CD14-positive monocyte (primary cell): ENCODE results near the gene DPM2. TPM values are rescaled to one million over a fixed set of nuclear protein-coding genes. Genes with fewer than 3 reads are reported as not detected.
A peak's percentile ranks its signal among the peaks of the same experiment; 100 is the strongest.

Experiments
- DNase-seq, 3 donors: peaks; one replicate each; pipeline ENCODE4 v3.0.0-alpha.2; 2011 to 2022
- H2AFZ ChIP-seq: 2 replicates; pipeline ENCODE4 v1.6.0; 2012; ENCODE audit warnings: mild to moderate bottlenecking, low read depth, low read length, inconsistent platforms; ENCODE audit not compliant: insufficient read depth, poor library complexity, severe bottlenecking
- H3K27ac ChIP-seq, 2 donors: 1 replicate in 1 of 2; 2 replicates in 1 of 2; pipeline ENCODE4 v1.5.1; 2012 to 2013; ENCODE audit warnings: low read length in 2 of 2, control low read depth in 1 of 2, inconsistent platforms in 1 of 2, low read depth in 1 of 2, mild to moderate bottlenecking in 1 of 2
- H3K27me3 ChIP-seq, 2 donors: one replicate each; pipeline versions ENCODE4 v1.6.0 to v1.6.1; 2011 to 2013; ENCODE audit warnings: low read length in 2 of 2; ENCODE audit not compliant: control insufficient read depth in 2 of 2, insufficient read depth in 2 of 2
- H3K36me3 ChIP-seq, 2 donors: replicated peaks in 1 of 2; 1 replicate in 1 of 2; 2 replicates in 1 of 2; pipeline versions ENCODE4 v1.5.1 to v1.6.1; 2012 to 2013; ENCODE audit warnings: low read length in 2 of 2, control low read depth in 1 of 2, inconsistent platforms in 1 of 2, mild to moderate bottlenecking in 1 of 2; ENCODE audit not compliant: insufficient read depth in 2 of 2, control insufficient read depth in 1 of 2
- H3K4me1 ChIP-seq, 2 donors: 1 replicate in 1 of 2; 2 replicates in 1 of 2; pipeline versions ENCODE4 v1.5.1 to v1.6.1; 2012 to 2013; ENCODE audit warnings: low read length in 2 of 2, control low read depth in 1 of 2, inconsistent platforms in 1 of 2, mild to moderate bottlenecking in 1 of 2, moderate library complexity in 1 of 2; ENCODE audit not compliant: insufficient read depth in 2 of 2, control insufficient read depth in 1 of 2
- H3K4me2 ChIP-seq: replicated peaks from 2 replicates; pipeline ENCODE3; 2012; ENCODE audit warnings: low read length, moderate library complexity, mild to moderate bottlenecking; ENCODE audit not compliant: poor library complexity, severe bottlenecking; ENCODE audit errors: extremely low read depth
- H3K4me3 ChIP-seq, 3 experiments: fragments of 200-600 bp in 1 of 3; sonication (generic) in 1 of 3; replicated peaks in 1 of 3; 1 replicate in 2 of 3; 2 replicates in 1 of 3; pipeline ENCODE4 v1.5.1; 2011 to 2013; ENCODE audit warnings: low read length in 3 of 3, mild to moderate bottlenecking in 3 of 3, control low read depth in 2 of 3, low read depth in 2 of 3, inconsistent platforms in 1 of 3, moderate library complexity in 1 of 3
- H3K79me2 ChIP-seq: 2 replicates; pipeline ENCODE4 v1.6.0; 2012; ENCODE audit warnings: mild to moderate bottlenecking, control low read depth, inconsistent platforms, low read length, moderate library complexity; ENCODE audit not compliant: insufficient read depth
- H3K9ac ChIP-seq: 2 replicates; pipeline ENCODE4 v1.6.0; 2017; ENCODE audit warnings: low read length, mild to moderate bottlenecking; ENCODE audit not compliant: insufficient read depth, poor library complexity, severe bottlenecking
- H3K9me3 ChIP-seq, 2 donors: replicated peaks in 1 of 2; 1 replicate in 1 of 2; 2 replicates in 1 of 2; pipeline versions ENCODE4 v1.5.1 to v1.6.1; 2012 to 2013; ENCODE audit warnings: low read length in 2 of 2, control low read depth in 1 of 2; ENCODE audit not compliant: control insufficient read depth in 1 of 2, insufficient read depth in 1 of 2
- H4K20me1 ChIP-seq: 2 replicates; pipeline ENCODE4 v1.6.0; 2012; ENCODE audit warnings: mild to moderate bottlenecking, low read length, control low read depth, moderate library complexity; ENCODE audit not compliant: insufficient read depth
- H3K27ac Mint-ChIP-seq, 7 donors: one replicate each; pipeline ENCODE4 v1.8.0; 2020; ENCODE audit warnings: mild to moderate bottlenecking in 7 of 7, mixed read lengths in 7 of 7, moderate library complexity in 6 of 7, inconsistent platforms in 2 of 7
- H3K27me3 Mint-ChIP-seq, 3 donors: one replicate each; pipeline ENCODE4 v1.8.0; 2021 to 2022; ENCODE audit warnings: low read depth in 3 of 3, mild to moderate bottlenecking in 3 of 3, mixed read lengths in 3 of 3, moderate library complexity in 3 of 3, inconsistent platforms in 1 of 3
- H3K36me3 Mint-ChIP-seq, 2 donors: one replicate each; pipeline ENCODE4 v1.8.0; 2020; ENCODE audit warnings: mixed read lengths in 2 of 2, inconsistent platforms in 1 of 2, mild to moderate bottlenecking in 1 of 2
- H3K4me1 Mint-ChIP-seq: one replicate; pipeline ENCODE4 v1.8.0; 2020; ENCODE audit warnings: mild to moderate bottlenecking, mixed read lengths
- H3K4me3 Mint-ChIP-seq, 2 donors: one replicate each; pipeline ENCODE4 v1.8.0; 2020; ENCODE audit warnings: mild to moderate bottlenecking in 2 of 2, mixed read lengths in 2 of 2, moderate library complexity in 1 of 2
- H3K9me3 Mint-ChIP-seq, 7 donors: one replicate each; pipeline ENCODE4 v1.8.0; 2020 to 2022; ENCODE audit warnings: mixed read lengths in 7 of 7, mild to moderate bottlenecking in 6 of 7, moderate library complexity in 6 of 7, inconsistent platforms in 2 of 7
- WGBS: methylation state at CpG from one replicate; pipeline ENCODE4 v1.1.5; 2013; ENCODE audit warnings: missing lambda C conversion rate; ENCODE audit not compliant: insufficient coverage; 5-methylcytosine and 5-hydroxymethylcytosine counted together
- intact Hi-C, 2 donors: fragments of 100-400 bp; cut with micrococcal nuclease; formaldehyde crosslinking; loops; one replicate each; pipeline versions ENCODE4 v1.15.0 to v1.15.1; 2023
- polyA plus RNA-seq, 3 donors: library from polyadenylated mRNA; depleted of rRNA in 1 of 3; unstranded in 2 of 3; stranded (reverse) in 1 of 3; fragments of 300-500 nt in 2 of 3; fragments of >200 nt in 1 of 3; fragmentation: Illumina TruSeq in 2 of 3; gene quantifications; 1 replicate in 2 of 3; 2 replicates in 1 of 3; pipeline ENCODE4 v1.2.3, GENCODE V29; 2012 to 2021
- TF ChIP-seq, protein P1 (sequence below): fragments of 200-600 bp; IDR thresholded peaks from one replicate; pipeline ENCODE4 v1.8.0; 2022; ENCODE audit warnings: antibody characterized with exemption, mild to moderate bottlenecking

Gene DPM2
- polyA plus RNA-seq, 3 donors: 22.4 to 28.7 (median 25.4) TPM

DNA sequence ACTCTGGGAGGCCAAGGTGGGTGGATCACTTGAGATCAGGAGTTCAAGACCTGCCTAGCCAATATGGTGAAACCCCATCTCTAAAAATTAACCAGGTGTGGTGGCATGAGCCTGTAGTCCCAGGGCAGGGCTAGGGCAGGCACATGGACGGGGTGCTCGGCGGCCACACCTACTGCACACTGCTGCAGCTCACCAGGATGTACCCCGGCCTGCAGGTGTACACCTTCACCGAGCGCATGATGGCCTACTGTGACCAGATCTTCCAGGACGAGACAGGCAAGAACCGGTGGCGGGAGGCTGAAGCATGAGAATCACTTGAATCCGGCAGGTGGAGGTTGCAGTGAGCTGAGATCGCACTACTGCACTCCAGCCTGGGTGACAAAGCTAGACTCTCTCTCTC is 24.0 kb downstream of the DPM2 start:
- no peak overlapping the region for H3K4me3 ChIP-seq
- peaks cover 29 to 36% of the 10 kb centered on the region in 2 donors for H3K4me1 ChIP-seq
- peak in 1 of 3 donors; percentile 2 for DNase-seq
- Mint-ChIP-seq H3K36me3 (peaks cover 31 to 35% of the 10 kb centered on the region in 2 donors), H3K27me3 (peaks cover 0 to 8% (median 6%) of the 10 kb centered on the region in 3 donors), H3K4me1 (peaks cover 38% of the 10 kb centered on the region), H3K4me3 (no peak overlapping the region), H3K27ac (peak overlapping the region in 1 of 7 donors; percentile 61), H3K9me3 (peaks cover 0 to 1% (median 0%) of the 10 kb centered on the region in 7 donors)
- no peak overlapping the region for H3K9ac ChIP-seq
- no peaks in the 10 kb centered on the region for H3K27me3 ChIP-seq
- H4K20me1 ChIP-seq: no peaks in the 10 kb centered on the region
- H2AFZ ChIP-seq: no peak overlapping the region
- no peaks in the 10 kb centered on the region for H3K79me2 ChIP-seq
- H3K9me3 ChIP-seq: no peaks in the 10 kb centered on the region
- H3K36me3 ChIP-seq: peaks cover 12 to 30% of the 10 kb centered on the region in 2 donors
- H3K27ac ChIP-seq: no peak overlapping the region
- WGBS: 100% methylated on average over 11 of the region's 11 CpGs
- H3K4me2 ChIP-seq: no peak overlapping the region
- TF ChIP-seq, protein P1, sequence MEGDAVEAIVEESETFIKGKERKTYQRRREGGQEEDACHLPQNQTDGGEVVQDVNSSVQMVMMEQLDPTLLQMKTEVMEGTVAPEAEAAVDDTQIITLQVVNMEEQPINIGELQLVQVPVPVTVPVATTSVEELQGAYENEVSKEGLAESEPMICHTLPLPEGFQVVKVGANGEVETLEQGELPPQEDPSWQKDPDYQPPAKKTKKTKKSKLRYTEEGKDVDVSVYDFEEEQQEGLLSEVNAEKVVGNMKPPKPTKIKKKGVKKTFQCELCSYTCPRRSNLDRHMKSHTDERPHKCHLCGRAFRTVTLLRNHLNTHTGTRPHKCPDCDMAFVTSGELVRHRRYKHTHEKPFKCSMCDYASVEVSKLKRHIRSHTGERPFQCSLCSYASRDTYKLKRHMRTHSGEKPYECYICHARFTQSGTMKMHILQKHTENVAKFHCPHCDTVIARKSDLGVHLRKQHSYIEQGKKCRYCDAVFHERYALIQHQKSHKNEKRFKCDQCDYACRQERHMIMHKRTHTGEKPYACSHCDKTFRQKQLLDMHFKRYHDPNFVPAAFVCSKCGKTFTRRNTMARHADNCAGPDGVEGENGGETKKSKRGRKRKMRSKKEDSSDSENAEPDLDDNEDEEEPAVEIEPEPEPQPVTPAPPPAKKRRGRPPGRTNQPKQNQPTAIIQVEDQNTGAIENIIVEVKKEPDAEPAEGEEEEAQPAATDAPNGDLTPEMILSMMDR: no peak
- intact Hi-C loops: no loop called here

- peaks cover 12 to 38% of the 10 kb centered on the region in 2 donors for H3K36me3 ChIP-seq
- no peaks in the 10 kb centered on the region for H3K79me2 ChIP-seq
- H2AFZ ChIP-seq: no peak overlapping the region
- no peaks in the 10 kb centered on the region for H4K20me1 ChIP-seq
- Mint-ChIP-seq H3K27me3 (peaks cover 0 to 8% (median 6%) of the 10 kb centered on the region in 3 donors), H3K36me3 (peaks cover 34 to 35% of the 10 kb centered on the region in 2 donors), H3K4me3 (no peak overlapping the region), H3K4me1 (peaks cover 30% of the 10 kb centered on the region), H3K27ac (peak overlapping the region in 2 of 7 donors; percentile 46 to 68), H3K9me3 (peaks cover 0 to 1% (median 0%) of the 10 kb centered on the region in 7 donors)
- no peak overlapping the region for H3K4me2 ChIP-seq
- peaks cover 21 to 28% of the 10 kb centered on the region in 2 donors for H3K4me1 ChIP-seq
- H3K4me3 ChIP-seq: no peak overlapping the region
- TF ChIP-seq, protein P1: no peak
- no peak overlapping the region for H3K9ac ChIP-seq
- H3K27me3 ChIP-seq: no peaks in the 10 kb centered on the region
- 94% methylated on average over 3 of the region's 5 CpGs for WGBS
- intact Hi-C loops: no loop called here
- no peak overlapping the region for H3K27ac ChIP-seq
- DNase-seq: peak in 1 of 3 donors; percentile 2
- no peaks in the 10 kb centered on the region for H3K9me3 ChIP-seq
Observed at GRCh38 chr9:127912882-127913281, 24.8 kb downstream of the DPM2 start.
